ENCODE results near the gene PPAT.
"Not testable (repeated sequence)": the region's sequence is repeated elsewhere in the genome, so short reads cannot be mapped to it uniquely, and the experiment has no call there.

The PPAT gene

GRCh38 chr4:56391270-56391669, 44.1 kb downstream of the PPAT start:
- in situ Hi-C loops (cut with HindIII; ENCODE audit: low pct_unique_long_range_greater_than_20kb, low sequenced_read_pairs), result no loop called here
- no peak for DNase-seq (ENCODE audit: low read depth in 1 of 2, low spot score in 1 of 2)
- no peak for TF ChIP-seq JUND (IDR thresholded peaks at IDR 0.05; ENCODE audit: low read depth)

- TF ChIP-seq JUND (IDR thresholded peaks at IDR 0.05; ENCODE audit: low read depth), result no peak
- no peak for DNase-seq (ENCODE audit: low read depth in 1 of 2, low spot score in 1 of 2)
- in situ Hi-C loops (cut with HindIII; ENCODE audit: low pct_unique_long_range_greater_than_20kb, low sequenced_read_pairs), result no loop called here
These were observed 45.9 kb downstream of the PPAT start for GRCh38 chr4:56389558-56389957.

- TF ChIP-seq JUND (IDR thresholded peaks at IDR 0.05; ENCODE audit: low read depth), result no peak
- DNase-seq (ENCODE audit: low read depth in 1 of 2, low spot score in 1 of 2), result no peak
- in situ Hi-C loops (cut with HindIII; ENCODE audit: low pct_unique_long_range_greater_than_20kb, low sequenced_read_pairs), result no loop called here
These were observed 47.1 kb downstream of the PPAT start for GRCh38 chr4:56388306-56388705.

DNA sequence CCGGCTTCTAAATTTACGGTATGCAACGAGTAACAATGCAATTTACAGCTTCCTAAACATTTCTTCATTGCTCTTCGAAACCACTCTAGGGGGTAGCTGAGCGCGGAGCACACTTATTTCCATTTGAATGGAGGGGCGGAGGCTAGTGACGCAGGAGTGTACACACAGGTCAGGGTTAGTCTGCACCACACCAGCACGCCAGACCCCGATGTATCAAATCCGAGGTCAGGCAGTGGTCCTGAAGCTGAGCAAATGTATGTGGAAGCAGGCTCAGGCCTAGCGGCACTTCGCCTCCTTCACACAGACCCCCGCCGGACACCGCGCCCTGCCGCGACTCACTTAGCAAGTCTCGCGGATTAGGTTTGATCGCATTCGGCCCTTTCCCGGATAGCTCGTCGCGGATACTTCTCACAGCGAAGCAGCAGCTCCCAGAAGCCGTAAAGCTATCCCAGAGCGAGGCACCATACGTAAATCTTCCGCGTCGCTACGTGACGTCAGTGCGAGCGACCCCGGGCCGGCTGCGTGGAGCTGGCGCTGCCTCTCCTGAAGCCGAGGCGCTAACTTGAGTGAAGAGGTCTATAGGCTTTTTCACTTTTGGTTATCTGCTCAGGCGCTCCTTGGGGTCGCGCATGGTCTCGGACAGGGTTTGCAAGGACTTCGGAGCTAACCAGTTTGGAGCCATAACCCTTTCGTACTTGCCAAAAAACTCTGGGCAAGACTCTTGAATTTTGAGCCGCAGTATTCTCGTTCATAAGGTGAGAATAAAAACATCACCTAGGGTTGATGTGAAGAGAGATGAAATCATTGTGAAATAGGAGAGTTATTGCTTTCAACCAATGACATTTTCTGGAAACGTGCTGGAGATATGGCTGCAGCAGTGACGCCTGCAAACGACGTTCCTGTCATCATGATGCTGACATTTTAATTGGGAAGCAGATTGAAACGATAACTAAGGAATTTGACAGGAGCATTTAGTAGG, 48.1 kb downstream of the PPAT start, which contains the start of gene AASDH:
TSS of gene AASDH (minus strand) at position 469 of the 979 bp plus-strand sequence. CDS start 3,192 bp downstream, outside the sequence.
- peak; percentile 59 to 94 for DNase-seq (ENCODE audit: low read depth in 1 of 2, low spot score in 1 of 2)
- in situ Hi-C loops (cut with HindIII; ENCODE audit: low pct_unique_long_range_greater_than_20kb, low sequenced_read_pairs), result no loop called here
- no peak for TF ChIP-seq JUND (IDR thresholded peaks at IDR 0.05; ENCODE audit: low read depth)

- no peak for DNase-seq (ENCODE audit: low read depth in 1 of 2, low spot score in 1 of 2)
- in situ Hi-C loops (cut with HindIII; ENCODE audit: low pct_unique_long_range_greater_than_20kb, low sequenced_read_pairs), result no loop called here
- no peak for TF ChIP-seq JUND (IDR thresholded peaks at IDR 0.05; ENCODE audit: low read depth)
These were observed 49.3 kb downstream of the PPAT start for GRCh38 chr4:56386091-56386490.

- DNase-seq (ENCODE audit: low read depth in 1 of 2, low spot score in 1 of 2), result no peak
- TF ChIP-seq JUND (IDR thresholded peaks at IDR 0.05; ENCODE audit: low read depth), result no peak
- in situ Hi-C loops (cut with HindIII; ENCODE audit: low pct_unique_long_range_greater_than_20kb, low sequenced_read_pairs), result no loop called here
These were observed 60.0 kb downstream of the PPAT start for GRCh38 chr4:56375458-56375857.

DNA sequence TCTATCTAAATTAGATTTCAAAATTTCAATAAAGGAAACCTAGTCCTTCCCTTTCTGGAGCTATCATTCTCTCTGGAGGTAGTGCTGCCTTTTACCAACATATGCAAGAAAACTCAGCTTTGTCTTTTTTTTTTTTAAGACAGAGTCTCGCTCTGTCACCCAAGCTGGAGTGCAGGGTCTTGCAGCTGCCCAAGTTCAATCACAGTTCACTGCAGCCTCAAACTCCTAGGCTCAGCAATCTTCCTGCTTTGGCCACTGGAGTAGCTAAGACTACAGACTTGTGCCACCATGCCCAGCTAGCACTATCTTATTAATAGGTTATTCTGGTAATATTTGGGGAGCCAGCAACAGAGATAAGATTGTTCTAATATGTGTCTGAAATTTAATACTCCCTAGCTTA, 60.5 kb downstream of the PPAT start:
- no peak for TF ChIP-seq JUND (IDR thresholded peaks at IDR 0.05; ENCODE audit: low read depth)
- in situ Hi-C loops (cut with HindIII; ENCODE audit: low pct_unique_long_range_greater_than_20kb, low sequenced_read_pairs), result no loop called here
- no peak for DNase-seq (ENCODE audit: low read depth in 1 of 2, low spot score in 1 of 2)

DNA sequence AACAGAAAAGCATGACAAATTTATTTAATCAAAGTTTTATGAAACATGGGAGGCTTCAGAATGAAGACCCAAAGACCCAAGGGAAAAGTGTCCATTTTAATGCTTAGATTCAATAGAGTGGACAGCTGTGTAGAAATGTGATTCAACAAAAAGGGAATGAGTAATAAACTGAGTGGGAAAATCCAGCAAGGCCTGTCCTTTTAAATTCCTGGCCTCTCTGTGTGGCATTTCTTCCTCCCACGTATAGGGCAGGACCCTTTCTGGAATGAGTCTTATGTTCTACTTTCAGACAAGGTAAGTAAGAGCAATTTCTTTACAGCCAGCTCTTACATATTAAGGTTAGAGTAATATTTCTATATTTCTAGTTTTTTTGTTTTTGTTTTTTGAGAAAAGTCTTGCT, 62.6 kb downstream of the PPAT start:
- DNase-seq (ENCODE audit: low read depth in 1 of 2, low spot score in 1 of 2), result no peak
- in situ Hi-C loops (cut with HindIII; ENCODE audit: low pct_unique_long_range_greater_than_20kb, low sequenced_read_pairs), result no loop called here
- TF ChIP-seq JUND (IDR thresholded peaks at IDR 0.05; ENCODE audit: low read depth), result no peak

- DNase-seq (ENCODE audit: low read depth in 1 of 2, low spot score in 1 of 2), result no peak
- in situ Hi-C loops (cut with HindIII; ENCODE audit: low pct_unique_long_range_greater_than_20kb, low sequenced_read_pairs), result no loop called here
- no peak for TF ChIP-seq JUND (IDR thresholded peaks at IDR 0.05; ENCODE audit: low read depth)
These were observed 63.8 kb downstream of the PPAT start for GRCh38 chr4:56371426-56372220.

GRCh38 chr4:56370377-56370776, 65.0 kb downstream of the PPAT start:
- in situ Hi-C loops (cut with HindIII; ENCODE audit: low pct_unique_long_range_greater_than_20kb, low sequenced_read_pairs), result no loop called here
- DNase-seq (ENCODE audit: low read depth in 1 of 2, low spot score in 1 of 2), result no peak
- TF ChIP-seq JUND (IDR thresholded peaks at IDR 0.05; ENCODE audit: low read depth), result no peak

DNA sequence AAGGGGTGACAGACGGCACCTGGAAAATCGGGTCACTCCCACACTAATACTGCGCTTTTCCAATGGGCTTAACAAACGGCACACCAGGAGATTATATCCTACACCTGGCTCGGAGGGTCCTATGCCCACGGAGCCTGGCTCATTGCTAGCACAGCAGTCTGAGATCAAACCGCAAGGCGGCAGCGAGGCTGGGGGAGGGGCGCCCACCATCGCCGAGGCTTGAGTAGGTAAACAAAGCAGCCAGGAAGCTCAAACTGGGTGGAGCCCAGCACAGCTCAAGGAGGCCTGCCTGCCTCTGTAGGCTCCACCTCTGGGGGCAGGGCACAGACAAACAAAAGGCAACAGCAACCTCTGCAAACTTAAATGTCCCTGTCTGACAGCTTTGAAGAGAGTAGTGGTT, 72.4 kb downstream of the PPAT start:
- in situ Hi-C loops (cut with HindIII; ENCODE audit: low pct_unique_long_range_greater_than_20kb, low sequenced_read_pairs); DNase-seq (ENCODE audit: low read depth in 1 of 2, low spot score in 1 of 2): not testable (repeated sequence)

DNA sequence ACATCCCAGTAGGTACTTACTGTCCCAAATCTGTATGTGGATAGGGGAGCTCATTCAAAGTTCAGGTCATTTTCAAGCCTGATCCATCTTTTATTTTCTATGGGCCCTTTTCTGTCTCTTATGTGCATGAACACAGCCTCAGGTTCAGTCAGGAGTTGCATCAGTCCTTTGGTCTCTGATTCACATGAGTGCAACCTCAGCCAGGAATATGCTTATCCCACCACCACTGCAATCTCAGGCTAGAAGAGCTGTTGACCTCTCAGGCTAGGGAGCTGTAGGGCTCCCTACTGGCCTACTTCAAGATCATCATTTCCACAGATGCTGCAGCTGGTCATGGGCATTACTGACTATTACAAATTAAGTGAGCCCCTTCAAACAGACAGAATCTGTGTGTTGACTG, 75.3 kb downstream of the PPAT start:
- DNase-seq (ENCODE audit: low read depth in 1 of 2, low spot score in 1 of 2), result no peak
- no peak for TF ChIP-seq JUND (IDR thresholded peaks at IDR 0.05; ENCODE audit: low read depth)
- in situ Hi-C loops (cut with HindIII; ENCODE audit: low pct_unique_long_range_greater_than_20kb, low sequenced_read_pairs), result no loop called here

DNA sequence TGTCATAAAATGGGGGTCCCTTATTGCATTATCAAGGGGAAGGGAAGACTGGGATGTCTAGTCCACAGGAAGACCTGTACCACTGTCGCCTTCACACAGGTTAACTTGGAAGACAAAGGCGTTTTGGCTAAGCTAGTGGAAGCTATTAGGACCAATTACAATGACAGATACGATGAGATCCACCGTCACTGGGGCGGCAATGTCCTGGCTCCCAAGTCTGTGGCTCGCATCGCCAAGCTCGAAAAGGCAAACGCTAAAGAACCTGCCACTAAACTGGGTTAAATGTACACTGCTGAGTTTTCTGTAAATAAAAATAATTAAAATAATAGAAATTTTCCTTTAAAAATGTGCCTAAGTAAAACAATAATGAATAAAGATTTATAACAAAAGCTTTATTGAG, 78.8 kb downstream of the PPAT start:
- TF ChIP-seq JUND (IDR thresholded peaks at IDR 0.05; ENCODE audit: low read depth), result no peak
- in situ Hi-C loops (cut with HindIII; ENCODE audit: low pct_unique_long_range_greater_than_20kb, low sequenced_read_pairs), result no loop called here
- no peak for DNase-seq (ENCODE audit: low read depth in 1 of 2, low spot score in 1 of 2)

Data from T47D (cell line).